ENCODE results near the gene LDLRAD1.

GRCh38 chr1:54046671-54047383, 28.8 kb upstream of the LDLRAD1 start:
- TF ChIP-seq CTCF (IDR thresholded peaks at IDR 0.05) (no peak), POLR2A (IDR thresholded peaks at IDR 0.05) (no peak)
